HEK293 (cell line): ENCODE measurements around the gene BMP4.
A peak's percentile ranks its signal among the peaks of the same experiment; 100 is the strongest.

Experiments used
- CTCF ChIA-PET: fragments of 350-600 bp; formaldehyde crosslinking; extraction: SDS; loops from one replicate; lab custom pipeline; 2021; ENCODE audit warnings: antibody characterized with exemption; lab: Yijun Ruan, JAX
- POLR2A ChIA-PET: fragments of 300-600 bp; formaldehyde crosslinking; extraction: SDS; loops from one replicate; lab custom pipeline; 2020; ENCODE audit warnings: antibody characterized with exemption, inconsistent platforms; lab: Yijun Ruan, JAX
- H3K27ac ChIP-seq: fragments of 200-500 bp; sonication (Bioruptor generic); 2 replicates; pipeline ENCODE4 v1.5.1; 2014; ENCODE audit warnings: low read depth, low read length, control low read depth, inconsistent platforms; ENCODE audit errors: extremely low read depth
- H3K36me3 ChIP-seq, 2 experiments: fragments of 200-500 bp in 1 of 2; sonication (Bioruptor generic) in 1 of 2; 1 replicate in 1 of 2; 2 replicates in 1 of 2; pipeline ENCODE4 v1.5.1; 2014 to 2017; ENCODE audit warnings: inconsistent platforms in 2 of 2, low read length in 2 of 2; ENCODE audit not compliant: control insufficient read depth in 2 of 2, insufficient read depth in 1 of 2
- H3K4me1 ChIP-seq: fragments of 200-500 bp; sonication (Bioruptor generic); 2 replicates; pipeline ENCODE4 v1.5.1; 2014; ENCODE audit warnings: mild to moderate bottlenecking, low read length, inconsistent platforms; ENCODE audit not compliant: control insufficient read depth, insufficient read depth
- H3K4me3 ChIP-seq: 2 replicates; pipeline ENCODE4 v1.5.1; 2011; ENCODE audit warnings: low read depth, mild to moderate bottlenecking, control low read depth, low read length, moderate library complexity
- H3K9me3 ChIP-seq: fragments of 200-500 bp; sonication (Bioruptor generic); 2 replicates; pipeline ENCODE4 v1.5.1; 2014; ENCODE audit warnings: low read depth, low read length, inconsistent platforms; ENCODE audit not compliant: control insufficient read depth, insufficient read depth
- GLIS1 ChIP-seq: fragments of 450-650 bp; formaldehyde crosslinking; IDR thresholded peaks from 2 replicates; pipeline ENCODE4 v1.5.1; 2016; ENCODE audit warnings: missing biosample characterization, missing genetic modification characterization
- INSM2 ChIP-seq: fragments of 450-650 bp; formaldehyde crosslinking; IDR thresholded peaks from 2 replicates; pipeline ENCODE4 v1.5.1; 2016; ENCODE audit warnings: missing biosample characterization, missing genetic modification characterization
- MEIS1 ChIP-seq: sonication (generic); formaldehyde crosslinking; IDR thresholded peaks from 2 replicates; pipeline ENCODE4 v1.8.1; 2022; ENCODE audit warnings: missing genetic modification reagents, mild to moderate bottlenecking, borderline replicate concordance
- WT1 ChIP-seq: fragments of 450-650 bp; formaldehyde crosslinking; IDR thresholded peaks from 2 replicates; pipeline ENCODE4 v1.5.1; 2016; ENCODE audit warnings: missing biosample characterization, missing genetic modification characterization
- ZFHX2 ChIP-seq: fragments of 450-650 bp; formaldehyde crosslinking; conservative IDR thresholded peaks from 2 replicates; pipeline ENCODE4 v1.5.1; 2016; ENCODE audit warnings: missing biosample characterization, missing genetic modification characterization
- ZNF112 ChIP-seq: fragments of 450-650 bp; formaldehyde crosslinking; IDR thresholded peaks from 2 replicates; pipeline ENCODE4 v1.5.0; 2017; ENCODE audit warnings: missing biosample characterization, missing genetic modification characterization
- ZNF132 ChIP-seq: fragments of 450-650 bp; formaldehyde crosslinking; IDR thresholded peaks from 2 replicates; pipeline ENCODE4 v1.5.1; 2017; ENCODE audit warnings: missing biosample characterization, missing genetic modification characterization, borderline replicate concordance
- ZNF140 ChIP-seq: fragments of 450-650 bp; formaldehyde crosslinking; IDR thresholded peaks from 2 replicates; pipeline ENCODE4 v1.5.1; 2016; ENCODE audit warnings: missing biosample characterization, missing genetic modification characterization
- ZNF155 ChIP-seq: fragments of 450-650 bp; formaldehyde crosslinking; IDR thresholded peaks from 2 replicates; pipeline ENCODE4 v1.5.1; 2016; ENCODE audit warnings: missing biosample characterization, missing genetic modification characterization
- ZNF214 ChIP-seq: fragments of 450-650 bp; formaldehyde crosslinking; IDR thresholded peaks from 2 replicates; pipeline ENCODE4 v1.5.1; 2017; ENCODE audit warnings: missing biosample characterization, mild to moderate bottlenecking, missing genetic modification characterization, borderline replicate concordance
- ZNF292 ChIP-seq: fragments of 450-650 bp; formaldehyde crosslinking; IDR thresholded peaks from 2 replicates; pipeline ENCODE4 v1.5.1; 2016; ENCODE audit warnings: low read depth, missing biosample characterization, missing genetic modification characterization, borderline replicate concordance
- ZNF398 ChIP-seq: fragments of 450-650 bp; formaldehyde crosslinking; IDR thresholded peaks from 2 replicates; pipeline ENCODE4 v1.5.1; 2017; ENCODE audit warnings: missing biosample characterization, missing genetic modification characterization
- ZNF530 ChIP-seq: fragments of 450-650 bp; formaldehyde crosslinking; IDR thresholded peaks from 2 replicates; pipeline ENCODE4 v1.5.1; 2016; ENCODE audit warnings: low read depth, missing biosample characterization, missing genetic modification characterization
- ZNF555 ChIP-seq: fragments of 450-650 bp; formaldehyde crosslinking; conservative IDR thresholded peaks from 2 replicates; pipeline ENCODE4 v1.5.1; 2017; ENCODE audit warnings: missing biosample characterization, mild to moderate bottlenecking, missing genetic modification characterization, inconsistent platforms

BMP4 gene

GRCh38 chr14:54003064-54003463 lies 46.4 kb upstream of the BMP4 start (continued):
- no peak for TF ChIP-seq INSM2
- TF ChIP-seq, all 188 proteins: peak for 0

- H3K36me3 ChIP-seq: no peaks in the 10 kb centered on the region
- no peak overlapping the region for H3K4me3 ChIP-seq
- peak; percentile 50; the same call in 1 of the 2 replicates for TF ChIP-seq WT1 (tag by site-specific recombination)
- TF ChIP-seq ZNF132 (tag by site-specific recombination): no peak
- TF ChIP-seq ZNF398 (tag by site-specific recombination): peak; percentile 47
- H3K27ac ChIP-seq: no peak overlapping the region
- POLR2A ChIA-PET: no interaction called here
- CTCF ChIA-PET: interaction anchor here (1.2 kb wide), 1 partner anchor 72 kb away, joined by 3 read pairs; no protein-coding TSS in a partner anchor
- H3K9me3 ChIP-seq: no peaks in the 10 kb centered on the region
- H3K4me1 ChIP-seq: 0 out of 2 replicates have a peak, but pooled peaks cover 7% of the 10 kb centered on the region
Observed at GRCh38 chr14:54002653-54003052, 46.0 kb upstream of the BMP4 start.

- Histone ChIP-seq H3K36me3 (no peaks in the 10 kb centered on the region), H3K4me3 (no peak overlapping the region), H3K9me3 (no peaks in the 10 kb centered on the region), H3K27ac (no peak overlapping the region), H3K4me1 (0 out of 2 replicates have a peak, but pooled peaks cover 7% of the 10 kb centered on the region)
- no peak for TF ChIP-seq ZNF140 (tag by site-specific recombination)
- peak; percentile 35 for TF ChIP-seq ZFHX2 (tag by site-specific recombination)
- CTCF ChIA-PET: interaction anchor here (0.8 to 1.1 kb wide), 2 partner anchors 9 to 346 kb away, joined by 3 read pairs; no protein-coding TSS in a partner anchor
- POLR2A ChIA-PET: interaction anchor here (1.7 kb wide), 1 partner anchor 48 kb away, joined by 4 read pairs; no protein-coding TSS in a partner anchor
Observed at GRCh38 chr14:54001189-54001878, 44.7 kb upstream of the BMP4 start.

- CTCF ChIA-PET: interaction anchor here (0.8 to 1.1 kb wide), 2 partner anchors 10 to 347 kb away, joined by 3 read pairs; no protein-coding TSS in a partner anchor
- Histone ChIP-seq H3K27ac (no peak overlapping the region), H3K4me1 (0 out of 2 replicates have a peak, but pooled peaks cover 7% of the 10 kb centered on the region), H3K36me3 (no peaks in the 10 kb centered on the region), H3K4me3 (no peak overlapping the region), H3K9me3 (no peaks in the 10 kb centered on the region)
- peak; percentile 27; the same call in 1 of the 2 replicates for TF ChIP-seq GLIS1
- TF ChIP-seq ZNF214 (tag by site-specific recombination): no peak
- no peak for TF ChIP-seq MEIS1 (CRISPR knock-in tag)
- TF ChIP-seq ZNF292 (tag by site-specific recombination): no peak
- no peak for TF ChIP-seq ZNF155
- TF ChIP-seq ZNF555 (tag by site-specific recombination): no peak
- no peak for TF ChIP-seq ZNF530 (tag by site-specific recombination)
- TF ChIP-seq ZNF112 (tag by site-specific recombination): no peak
- POLR2A ChIA-PET: interaction anchor here (1.7 kb wide), 1 partner anchor 47 kb away, joined by 4 read pairs; no protein-coding TSS in a partner anchor
Observed at GRCh38 chr14:54000341-54000811, 43.8 kb upstream of the BMP4 start.
